Gastrocnemius medialis (tissue), 4 donors: Measurements from ENCODE around the gene LRIG2. TPM values are rescaled to one million over a fixed set of nuclear protein-coding genes. Genes with fewer than 3 reads are reported as not detected.

Experiments used
- ATAC-seq, 2 donors: fragments of 150-250 bp; one replicate each; pipeline ENCODE4 v1.9.1; 2016
- DNase-seq, 2 donors: peaks; one replicate each; pipeline ENCODE4 v3.0.0-alpha.2; 2019
- H3K27ac ChIP-seq, 4 donors: fragments of 200-600 bp; sonication (generic); 1 replicate in 1 of 4; 2 replicates in 3 of 4; pipeline ENCODE4 v1.5.1; 2016 to 2018; ENCODE audit warnings: mild to moderate bottlenecking in 2 of 4, moderate library complexity in 1 of 4
- H3K27me3 ChIP-seq, 3 donors: fragments of 200-600 bp; sonication (generic) in 2 of 3; 1 replicate in 1 of 3; 2 replicates in 2 of 3; pipeline versions ENCODE4 v1.5.1 to v1.6.0; 2016 to 2019; ENCODE audit warnings: mild to moderate bottlenecking in 1 of 3, moderate library complexity in 1 of 3
- H3K36me3 ChIP-seq, 2 donors: fragments of 200-600 bp; sonication (generic) in 1 of 2; one replicate each; pipeline ENCODE4 v1.5.1; 2017 to 2018
- H3K4me1 ChIP-seq, 2 donors: fragments of 200-600 bp; sonication (generic) in 1 of 2; one replicate each; pipeline ENCODE4 v1.5.1; 2016 to 2017; ENCODE audit warnings: mild to moderate bottlenecking in 2 of 2
- H3K4me3 ChIP-seq, 4 donors: fragments of 200-600 bp; sonication (generic) in 3 of 4; 1 replicate in 1 of 4; 2 replicates in 3 of 4; pipeline ENCODE4 v1.5.1; 2016 to 2019; ENCODE audit warnings: mild to moderate bottlenecking in 2 of 4
- H3K9me3 ChIP-seq, 3 donors: fragments of 200-600 bp; sonication (generic) in 2 of 3; 1 replicate in 1 of 3; 2 replicates in 2 of 3; pipeline ENCODE4 v1.5.1; 2016 to 2019
- POLR2A ChIP-seq, 2 donors: fragments of 450-650 bp; IDR thresholded peaks; one replicate each; pipeline ENCODE4 v1.6.1; 2017; ENCODE audit warnings: antibody characterized with exemption in 2 of 2, mild to moderate bottlenecking in 2 of 2, moderate library complexity in 2 of 2
- in situ Hi-C, 4 donors: fragments of 200-750 bp; cut with MboI; loops; one replicate each; pipeline versions ENCODE4 v1.15.0 to v1.8.0; 2017; ENCODE audit warnings: low sequenced_read_pairs in 4 of 4
- intact Hi-C: fragments of 100-400 bp; cut with DNase I; formaldehyde crosslinking; loops from one replicate; pipeline ENCODE4 v1.15.1; 2023; ENCODE audit warnings: low total_unique reads
- total RNA-seq, 4 donors: library from RNA; depleted of rRNA; stranded (reverse); fragments of >200 nt; gene quantifications; one replicate each; pipeline versions ENCODE4 v1.1.0 to v1.2.3, GENCODE V29; 2016
- TF ChIP-seq, protein P1 (sequence below), 5 experiments: fragments of 450-650 bp in 3 of 5; fragments of 200-600 bp in 2 of 5; sonication (generic) in 2 of 5; IDR thresholded peaks in 4 of 5; conservative IDR thresholded peaks in 1 of 5; 1 replicate in 4 of 5; 2 replicates in 1 of 5; pipeline ENCODE4 v1.5.1; 2016 to 2019; ENCODE audit warnings: antibody characterized with exemption in 5 of 5, mild to moderate bottlenecking in 3 of 5, moderate library complexity in 3 of 5

LRIG2 gene
- total RNA-seq, 4 donors from 2014 or later: 4.8 to 9.0 (median 8.9) TPM

DNA sequence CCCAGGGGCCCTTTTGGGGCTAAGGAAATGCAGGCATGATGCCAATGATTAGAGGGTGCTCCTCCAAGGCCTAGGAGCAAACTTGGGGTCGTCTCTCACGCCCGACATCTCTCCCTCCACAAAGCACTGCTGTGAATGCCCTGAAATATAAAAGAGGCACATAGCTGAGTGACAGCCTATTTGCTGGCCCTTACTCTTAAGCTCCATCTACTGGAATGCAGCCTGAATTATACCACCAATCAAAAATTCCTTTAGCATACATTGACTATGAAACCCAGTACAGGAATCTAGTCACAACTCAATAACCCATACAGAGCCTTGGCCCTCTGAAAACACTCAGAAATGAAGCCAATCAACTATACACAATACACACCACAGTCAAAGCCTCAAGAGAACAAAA, 105.5 kb downstream of the LRIG2 start:
- H3K4me1 ChIP-seq: no peaks in the 10 kb centered on the region
- no peaks in the 10 kb centered on the region for H3K36me3 ChIP-seq
- H3K27me3 ChIP-seq: no peaks in the 10 kb centered on the region
- H3K27ac ChIP-seq: no peak overlapping the region
- intact Hi-C loops (no loop called here), in situ Hi-C loops (no loop called here)
- no peak overlapping the region for H3K4me3 ChIP-seq
- TF ChIP-seq, protein P1, sequence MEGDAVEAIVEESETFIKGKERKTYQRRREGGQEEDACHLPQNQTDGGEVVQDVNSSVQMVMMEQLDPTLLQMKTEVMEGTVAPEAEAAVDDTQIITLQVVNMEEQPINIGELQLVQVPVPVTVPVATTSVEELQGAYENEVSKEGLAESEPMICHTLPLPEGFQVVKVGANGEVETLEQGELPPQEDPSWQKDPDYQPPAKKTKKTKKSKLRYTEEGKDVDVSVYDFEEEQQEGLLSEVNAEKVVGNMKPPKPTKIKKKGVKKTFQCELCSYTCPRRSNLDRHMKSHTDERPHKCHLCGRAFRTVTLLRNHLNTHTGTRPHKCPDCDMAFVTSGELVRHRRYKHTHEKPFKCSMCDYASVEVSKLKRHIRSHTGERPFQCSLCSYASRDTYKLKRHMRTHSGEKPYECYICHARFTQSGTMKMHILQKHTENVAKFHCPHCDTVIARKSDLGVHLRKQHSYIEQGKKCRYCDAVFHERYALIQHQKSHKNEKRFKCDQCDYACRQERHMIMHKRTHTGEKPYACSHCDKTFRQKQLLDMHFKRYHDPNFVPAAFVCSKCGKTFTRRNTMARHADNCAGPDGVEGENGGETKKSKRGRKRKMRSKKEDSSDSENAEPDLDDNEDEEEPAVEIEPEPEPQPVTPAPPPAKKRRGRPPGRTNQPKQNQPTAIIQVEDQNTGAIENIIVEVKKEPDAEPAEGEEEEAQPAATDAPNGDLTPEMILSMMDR (IDR thresholded peaks at IDR 0.05 in 4 of 5, conservative IDR thresholded peaks at IDR 0.05 in 1 of 5): no peak
- TF ChIP-seq POLR2A (IDR thresholded peaks at IDR 0.05): no peak
- DNase-seq (no peak), ATAC-seq (no peak)
- no peaks in the 10 kb centered on the region for H3K9me3 ChIP-seq

Other genes starting within 250 kb of the LRIG2 start
- 10 to 100 TPM; 26.5 to 41.6 (median 36.2) TPM for gene SLC16A1, start 117.0 kb upstream of the LRIG2 start, total RNA-seq